Neural cell (in vitro differentiated cells): ENCODE results near the gene PLA2G3. TPM values are rescaled to one million over a fixed set of nuclear protein-coding genes. Genes with fewer than 3 reads are reported as not detected.

Source experiments
- H2AFZ ChIP-seq: fragments of 200-600, 300-800 bp; sonication (generic), shearing (Covaris generic); 2 replicates; pipeline ENCODE4 v1.6.0; 2014; ENCODE audit warnings: low read depth, mild to moderate bottlenecking, antibody characterized with exemption, low read length, moderate library complexity
- H3F3A ChIP-seq: fragments of 200-600 bp; shearing (Covaris generic); 2 replicates; pipeline ENCODE4 v1.6.1; 2016; ENCODE audit warnings: mild to moderate bottlenecking, moderate library complexity, mixed read lengths, antibody characterized with exemption, low read length; ENCODE audit not compliant: insufficient read depth, poor library complexity, severe bottlenecking
- H3K27ac ChIP-seq: fragments of 200-600, 300-800 bp; sonication (generic), shearing (Covaris generic); 2 replicates; pipeline ENCODE4 v1.5.1; 2014; ENCODE audit warnings: mild to moderate bottlenecking, low read length, moderate library complexity
- H3K27me3 ChIP-seq: fragments of 300-800, 200-600 bp; sonication (generic), shearing (Covaris generic); 2 replicates; pipeline ENCODE4 v1.6.0; 2014; ENCODE audit warnings: mild to moderate bottlenecking, low read depth, low read length, moderate library complexity; ENCODE audit not compliant: insufficient read depth
- H3K36me3 ChIP-seq: fragments of 300-800, 200-600 bp; sonication (generic), shearing (Covaris generic); 2 replicates; pipeline ENCODE4 v1.5.1; 2014; ENCODE audit warnings: mild to moderate bottlenecking, antibody characterized with exemption, low read length, moderate library complexity; ENCODE audit not compliant: insufficient read depth
- H3K4me2 ChIP-seq: fragments of 300-800, 200-600 bp; sonication (generic), shearing (Covaris generic); 2 replicates; pipeline ENCODE4 v1.6.0; 2014; ENCODE audit warnings: mild to moderate bottlenecking, low read length
- H3K4me3 ChIP-seq: fragments of 300-800, 200-600 bp; sonication (generic), shearing (Covaris generic); 2 replicates; pipeline ENCODE4 v1.5.1; 2014; ENCODE audit warnings: mild to moderate bottlenecking, low read length, moderate library complexity
- H3K79me2 ChIP-seq: fragments of 200-600 bp; shearing (Covaris generic); replicated peaks from 2 replicates; pipeline ENCODE4 v1.6.0; 2014; ENCODE audit warnings: mild to moderate bottlenecking, low read length, moderate library complexity; ENCODE audit not compliant: insufficient read depth
- H3K9ac ChIP-seq: fragments of 300-800, 200-600 bp; sonication (generic), shearing (Covaris generic); 2 replicates; pipeline ENCODE4 v1.6.1; 2016; ENCODE audit warnings: mild to moderate bottlenecking, low read length, mixed read lengths
- H3K9me2 ChIP-seq: fragments of 200-600 bp; shearing (Covaris generic); 2 replicates; pipeline ENCODE4 v1.6.1; 2016; ENCODE audit warnings: mild to moderate bottlenecking, low read length, mixed read lengths; ENCODE audit not compliant: insufficient read depth
- H3K9me3 ChIP-seq: fragments of 200-600, 300-800 bp; sonication (generic), shearing (Covaris generic); 2 replicates; pipeline ENCODE4 v1.6.1; 2016; ENCODE audit warnings: mild to moderate bottlenecking, mixed run types, low read length, moderate library complexity, mixed read lengths
- H4K20me1 ChIP-seq: fragments of 200-600 bp; shearing (Covaris generic); 2 replicates; pipeline ENCODE4 v1.6.1; 2016; ENCODE audit warnings: mild to moderate bottlenecking, mixed run types; ENCODE audit not compliant: insufficient read depth
- CTCF ChIP-seq: fragments of 450-650 bp; IDR thresholded peaks from 2 replicates; pipeline ENCODE4 v1.5.1; 2014; ENCODE audit warnings: antibody characterized with exemption, mild to moderate bottlenecking, moderate library complexity; ENCODE audit not compliant: poor library complexity, severe bottlenecking
- EP300 ChIP-seq: fragments of 450-650 bp; conservative IDR thresholded peaks from 2 replicates; pipeline ENCODE4 v1.6.1; 2014; ENCODE audit warnings: antibody characterized with exemption, mild to moderate bottlenecking, moderate library complexity; ENCODE audit not compliant: poor library complexity, severe bottlenecking
- EZH2 ChIP-seq: fragments of 200-600, 300-800 bp; shearing (Covaris generic), sonication (generic); IDR thresholded peaks from 2 replicates; pipeline ENCODE4 v1.6.1; 2014; ENCODE audit warnings: antibody characterized with exemption, low read length, borderline replicate concordance, mild to moderate bottlenecking; ENCODE audit not compliant: insufficient read depth, poor library complexity, severe bottlenecking
- MXI1 ChIP-seq: fragments of 450-650 bp; conservative IDR thresholded peaks from 2 replicates; pipeline ENCODE4 v1.6.1; 2014; ENCODE audit warnings: antibody characterized with exemption, mild to moderate bottlenecking; ENCODE audit not compliant: poor library complexity, severe bottlenecking
- POLR2AphosphoS5 ChIP-seq: IDR thresholded peaks from 2 replicates; pipeline ENCODE4 v1.6.1; 2012
- RAD21 ChIP-seq: fragments of 450-650 bp; conservative IDR thresholded peaks from 2 replicates; pipeline ENCODE4 v1.6.1; 2014; ENCODE audit warnings: antibody characterized with exemption, mild to moderate bottlenecking, moderate library complexity
- REST ChIP-seq: IDR thresholded peaks from 2 replicates; pipeline ENCODE4 v1.6.1; 2012; ENCODE audit warnings: borderline replicate concordance
- SMC3 ChIP-seq: fragments of 450-650 bp; conservative IDR thresholded peaks from 2 replicates; pipeline ENCODE4 v1.6.1; 2014; ENCODE audit warnings: antibody characterized with exemption, mild to moderate bottlenecking, moderate library complexity; ENCODE audit not compliant: poor library complexity
- TAF1 ChIP-seq: IDR thresholded peaks from 2 replicates; pipeline ENCODE4 v1.6.1; 2012; ENCODE audit warnings: low read depth
- polyA plus RNA-seq: library from polyadenylated mRNA; depleted of rRNA; stranded (reverse); fragments of >200 nt; gene quantifications from 2 replicates; pipeline ENCODE4 v1.2.3, GENCODE V29; 2014

PLA2G3 gene
- polyA plus RNA-seq, 1 donor from 2014 or later: not detected

GRCh38 chr22:31126128-31126868, 14.0 kb downstream of the PLA2G3 start:
- no peaks in the 10 kb centered on the region for H3K9me2 ChIP-seq
- no peaks in the 10 kb centered on the region for H3K9me3 ChIP-seq
- no peaks in the 10 kb centered on the region for H3K27me3 ChIP-seq
- no peak overlapping the region for H2AFZ ChIP-seq
- no peak overlapping the region for H3K27ac ChIP-seq
- no peak overlapping the region for H3K4me3 ChIP-seq
- H3K9ac ChIP-seq: no peak overlapping the region
- TF ChIP-seq EP300: no peak
- TF ChIP-seq REST: no peak
- TF ChIP-seq RAD21: no peak
- no peak for TF ChIP-seq SMC3
- TF ChIP-seq MXI1: no peak
- no peak for TF ChIP-seq TAF1
- no peak for TF ChIP-seq POLR2AphosphoS5
- TF ChIP-seq EZH2: no peak
- H4K20me1 ChIP-seq: no peaks in the 10 kb centered on the region
- H3K36me3 ChIP-seq: no peaks in the 10 kb centered on the region
- no peak overlapping the region for H3K4me2 ChIP-seq
- no peaks in the 10 kb centered on the region for H3F3A ChIP-seq
- H3K79me2 ChIP-seq: no peaks in the 10 kb centered on the region

GRCh38 chr22:31125521-31126117, 14.7 kb downstream of the PLA2G3 start:
- Histone ChIP-seq H3K27me3 (no peaks in the 10 kb centered on the region), H3K9me2 (no peaks in the 10 kb centered on the region), H3K27ac (no peak overlapping the region), H3F3A (no peaks in the 10 kb centered on the region), H3K9me3 (no peaks in the 10 kb centered on the region), H2AFZ (no peak overlapping the region), H3K36me3 (no peaks in the 10 kb centered on the region), H3K4me3 (no peak overlapping the region), H4K20me1 (no peaks in the 10 kb centered on the region), H3K79me2 (no peaks in the 10 kb centered on the region), H3K4me2 (no peak overlapping the region), H3K9ac (no peak overlapping the region)
- TF ChIP-seq POLR2AphosphoS5 (no peak), EZH2 (no peak), TAF1 (no peak), CTCF (no peak), RAD21 (no peak), SMC3 (no peak), EP300 (no peak), REST (no peak), MXI1 (no peak)
